IPS-15b (cell line): Measurements from ENCODE around the gene LLCFC1.

Experiments
- H3K27me3 ChIP-seq: one replicate; pipeline ENCODE4 v1.6.1; 2013; ENCODE audit warnings: low read length; ENCODE audit not compliant: control insufficient read depth, insufficient read depth
- H3K36me3 ChIP-seq: one replicate; pipeline ENCODE4 v1.6.1; 2013; ENCODE audit warnings: low read length; ENCODE audit not compliant: control insufficient read depth, insufficient read depth
- H3K4me1 ChIP-seq: one replicate; pipeline ENCODE4 v1.6.1; 2013; ENCODE audit warnings: mild to moderate bottlenecking, low read length; ENCODE audit not compliant: control insufficient read depth, insufficient read depth
- H3K4me3 ChIP-seq: one replicate; pipeline ENCODE4 v1.5.1; 2013; ENCODE audit warnings: low read depth, low read length
- H3K9ac ChIP-seq: one replicate; pipeline ENCODE4 v1.6.1; 2013; ENCODE audit warnings: low read depth, mild to moderate bottlenecking, low read length
- H3K9me3 ChIP-seq: one replicate; pipeline ENCODE4 v1.6.1; 2013; ENCODE audit warnings: mild to moderate bottlenecking, low read length; ENCODE audit not compliant: control insufficient read depth, insufficient read depth

LLCFC1 gene

DNA sequence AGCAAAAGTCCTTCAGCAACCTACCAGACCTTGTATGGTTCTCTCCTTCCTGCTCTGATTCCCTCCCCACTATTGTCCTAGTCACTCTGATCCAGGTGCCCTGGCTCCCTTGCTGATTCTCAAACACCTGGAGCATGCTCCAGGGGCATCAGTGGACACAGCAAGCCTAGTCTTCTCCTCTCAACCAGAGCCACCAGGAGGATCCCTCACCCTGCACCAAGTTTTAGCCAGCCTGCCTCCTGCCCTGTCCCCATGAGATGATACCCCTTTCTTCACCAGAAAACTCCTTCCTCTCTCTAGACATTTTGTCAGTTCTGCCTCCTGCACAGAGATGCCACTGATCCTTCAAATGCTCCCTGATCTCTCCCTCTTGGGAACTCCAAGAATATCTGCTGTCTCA lies 11.0 kb downstream of the LLCFC1 start:
- Histone ChIP-seq H3K4me1 (no peaks in the 10 kb centered on the region), H3K4me3 (no peak overlapping the region), H3K9me3 (no peaks in the 10 kb centered on the region), H3K36me3 (peaks cover 9% of the 10 kb centered on the region), H3K27me3 (no peaks in the 10 kb centered on the region), H3K9ac (no peak overlapping the region)

DNA sequence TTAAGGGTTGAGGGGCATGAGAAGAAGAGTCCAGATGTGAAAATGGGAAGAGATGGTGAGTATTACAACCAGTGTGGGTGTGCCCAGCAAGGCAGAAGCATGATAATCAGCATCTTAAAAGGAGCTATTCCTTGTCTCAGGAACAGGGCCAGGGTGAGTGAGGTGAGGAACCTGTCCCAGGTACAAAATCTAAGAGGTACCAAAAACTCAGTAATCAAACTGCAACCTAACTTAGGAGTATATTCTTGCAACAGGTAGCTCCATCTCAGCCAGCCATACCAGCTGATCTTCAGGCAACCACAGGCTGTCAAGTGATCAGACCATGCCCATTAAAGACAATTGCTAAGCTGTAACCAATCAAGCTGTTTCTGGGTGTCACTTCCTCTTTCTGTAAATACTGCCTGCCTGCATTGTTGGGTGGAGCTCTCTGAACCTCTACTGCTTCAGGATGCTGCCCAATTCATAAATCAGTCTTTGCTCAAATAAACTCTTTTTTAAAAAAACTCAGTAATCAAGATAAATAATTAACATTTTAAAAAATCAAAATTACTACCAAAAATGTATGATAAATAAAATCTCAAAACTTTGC lies 15.5 kb downstream of the LLCFC1 start:
- H3K4me3 ChIP-seq = no peak overlapping the region
- no peak overlapping the region for H3K9ac ChIP-seq
- H3K36me3 ChIP-seq = peaks cover 5% of the 10 kb centered on the region
- no peaks in the 10 kb centered on the region for H3K27me3 ChIP-seq
- no peaks in the 10 kb centered on the region for H3K9me3 ChIP-seq
- H3K4me1 ChIP-seq = peaks cover 6% of the 10 kb centered on the region

DNA sequence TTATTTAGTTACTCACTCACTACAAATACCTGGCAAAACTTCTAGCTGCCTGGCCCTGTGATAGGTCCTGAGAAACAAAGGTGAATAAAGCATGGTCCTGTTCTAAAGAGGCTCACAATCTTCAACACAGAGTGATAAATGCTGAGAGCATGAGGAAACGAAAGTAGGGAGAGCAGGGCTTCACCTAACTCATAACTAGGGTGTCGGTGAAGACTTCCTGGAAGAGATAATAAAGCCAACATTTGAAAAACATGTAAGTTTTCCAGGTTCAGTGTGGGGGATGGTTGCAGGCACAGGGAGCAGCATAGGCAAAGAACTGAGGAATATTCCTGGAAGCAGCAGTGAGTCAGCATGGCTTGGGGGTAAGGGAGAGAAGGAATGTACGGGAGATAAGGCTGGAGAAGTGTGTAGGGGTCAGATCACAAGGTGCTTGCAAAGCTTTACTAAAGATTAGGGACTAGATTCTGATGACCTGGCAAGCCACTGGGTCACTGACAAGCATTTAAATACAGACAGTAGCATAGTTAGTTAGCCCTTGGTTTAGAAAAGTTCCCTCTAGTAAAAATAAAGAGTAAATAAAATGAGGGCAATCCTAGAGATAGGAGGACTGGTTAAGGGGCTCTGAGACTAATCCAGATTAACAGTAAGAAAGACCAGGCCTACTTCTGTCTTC lies 17.8 kb downstream of the LLCFC1 start:
- peaks cover 5% of the 10 kb centered on the region for H3K36me3 ChIP-seq

DNA sequence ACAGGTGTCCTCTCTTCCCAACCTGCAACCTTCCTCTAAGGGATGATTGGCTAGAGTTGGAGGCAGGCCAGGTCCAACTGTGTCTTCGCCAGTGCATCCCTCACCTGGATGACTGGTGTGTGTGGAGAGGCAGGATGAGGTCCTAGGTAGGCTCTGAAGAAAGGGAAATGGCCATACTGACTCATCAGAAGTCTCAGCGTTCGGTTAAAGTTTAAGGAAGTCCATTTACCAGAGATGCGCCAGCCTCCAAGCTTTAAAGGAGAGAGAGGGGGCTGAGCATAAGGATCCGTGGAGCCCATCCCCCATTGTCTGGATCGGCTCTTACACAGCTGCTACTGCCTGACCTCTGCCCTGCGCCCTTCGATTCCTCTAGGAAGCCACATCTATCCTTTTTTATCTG lies 18.4 kb downstream of the LLCFC1 start:
- Histone ChIP-seq H3K9ac (no peak overlapping the region), H3K4me1 (peaks cover 8% of the 10 kb centered on the region), H3K4me3 (no peak overlapping the region), H3K36me3 (peaks cover 5% of the 10 kb centered on the region), H3K27me3 (no peaks in the 10 kb centered on the region), H3K9me3 (no peaks in the 10 kb centered on the region)

More for the DNA sequence above, 17.8 kb downstream of the LLCFC1 start:
- H3K9ac ChIP-seq = no peak overlapping the region
- no peak overlapping the region for H3K4me3 ChIP-seq
- H3K9me3 ChIP-seq = no peaks in the 10 kb centered on the region
- no peaks in the 10 kb centered on the region for H3K27me3 ChIP-seq
- peaks cover 6% of the 10 kb centered on the region for H3K4me1 ChIP-seq

DNA sequence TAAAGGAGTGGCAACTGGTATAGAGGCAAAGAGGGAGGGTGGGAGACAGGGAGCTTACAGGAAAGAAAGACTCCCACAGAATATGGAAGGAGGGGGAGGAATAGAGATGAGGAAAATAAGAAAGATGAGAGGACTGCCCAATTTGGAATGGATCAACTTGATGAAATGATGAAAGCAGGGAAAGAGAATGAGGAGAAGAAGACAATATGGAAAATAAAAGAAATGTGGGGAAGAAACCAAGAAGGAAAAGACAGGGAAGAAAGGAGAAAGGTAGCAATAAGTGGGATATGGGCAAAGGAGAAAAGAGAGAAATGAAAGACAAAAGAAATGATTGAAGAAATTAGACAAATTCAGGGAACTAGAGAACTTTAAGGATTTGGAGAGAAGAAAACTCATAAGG lies 19.9 kb downstream of the LLCFC1 start:
- H3K4me3 ChIP-seq = no peak overlapping the region
- H3K27me3 ChIP-seq = no peaks in the 10 kb centered on the region
- H3K9me3 ChIP-seq = no peaks in the 10 kb centered on the region
- H3K9ac ChIP-seq = no peak overlapping the region
- H3K4me1 ChIP-seq = peaks cover 8% of the 10 kb centered on the region
- H3K36me3 ChIP-seq = no peaks in the 10 kb centered on the region

DNA sequence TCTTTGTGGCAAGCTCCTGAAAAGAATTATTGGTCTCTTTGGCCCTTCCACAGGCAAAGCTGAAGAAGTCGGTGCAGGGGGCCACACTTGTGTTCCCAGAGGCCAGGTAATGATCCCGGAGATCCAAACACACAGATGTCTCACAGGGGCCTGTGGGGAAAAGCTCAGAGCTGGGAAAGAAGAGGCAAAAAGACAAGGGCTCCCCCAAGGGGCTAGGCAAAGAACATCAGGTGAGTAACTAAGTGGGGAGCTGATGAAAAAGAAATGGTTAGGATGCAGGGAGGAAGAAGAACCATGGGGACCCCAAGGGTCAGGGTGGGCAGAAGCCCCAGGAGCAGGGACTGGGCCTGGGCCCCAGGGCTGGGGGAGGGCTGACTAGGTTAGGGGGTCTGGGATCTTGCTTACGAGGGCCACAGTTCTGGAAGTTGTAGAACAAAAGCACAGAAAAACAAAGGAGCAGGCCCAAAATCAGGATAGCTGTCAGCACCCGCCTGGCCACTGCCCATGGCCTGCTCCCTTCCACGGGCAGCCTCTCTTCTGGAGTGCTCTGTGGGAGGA lies 21.8 kb downstream of the LLCFC1 start:
- Histone ChIP-seq H3K9me3 (no peaks in the 10 kb centered on the region), H3K27me3 (no peaks in the 10 kb centered on the region), H3K4me3 (no peak overlapping the region), H3K9ac (no peak overlapping the region), H3K4me1 (peaks cover 8% of the 10 kb centered on the region), H3K36me3 (no peaks in the 10 kb centered on the region)

DNA sequence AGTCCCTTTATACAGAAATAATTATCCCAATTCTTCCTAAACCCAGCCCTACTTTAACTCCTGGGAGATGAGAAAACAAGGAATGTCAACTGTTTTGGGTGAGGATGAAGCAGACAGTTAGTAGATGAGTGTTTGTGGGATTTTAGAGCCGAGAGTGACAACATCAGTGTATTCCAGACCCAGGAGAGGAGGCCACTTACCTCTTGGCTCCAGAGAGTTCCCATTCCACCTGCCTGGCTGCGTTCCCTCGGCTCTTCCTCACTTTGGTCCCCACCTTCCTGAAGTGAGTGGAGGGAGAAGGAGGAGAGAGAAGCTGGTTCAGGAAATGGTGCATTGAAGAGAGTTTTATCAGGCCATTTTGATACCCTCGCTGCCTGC lies 22.3 kb downstream of the LLCFC1 start:
- no peaks in the 10 kb centered on the region for H3K36me3 ChIP-seq

DNA sequence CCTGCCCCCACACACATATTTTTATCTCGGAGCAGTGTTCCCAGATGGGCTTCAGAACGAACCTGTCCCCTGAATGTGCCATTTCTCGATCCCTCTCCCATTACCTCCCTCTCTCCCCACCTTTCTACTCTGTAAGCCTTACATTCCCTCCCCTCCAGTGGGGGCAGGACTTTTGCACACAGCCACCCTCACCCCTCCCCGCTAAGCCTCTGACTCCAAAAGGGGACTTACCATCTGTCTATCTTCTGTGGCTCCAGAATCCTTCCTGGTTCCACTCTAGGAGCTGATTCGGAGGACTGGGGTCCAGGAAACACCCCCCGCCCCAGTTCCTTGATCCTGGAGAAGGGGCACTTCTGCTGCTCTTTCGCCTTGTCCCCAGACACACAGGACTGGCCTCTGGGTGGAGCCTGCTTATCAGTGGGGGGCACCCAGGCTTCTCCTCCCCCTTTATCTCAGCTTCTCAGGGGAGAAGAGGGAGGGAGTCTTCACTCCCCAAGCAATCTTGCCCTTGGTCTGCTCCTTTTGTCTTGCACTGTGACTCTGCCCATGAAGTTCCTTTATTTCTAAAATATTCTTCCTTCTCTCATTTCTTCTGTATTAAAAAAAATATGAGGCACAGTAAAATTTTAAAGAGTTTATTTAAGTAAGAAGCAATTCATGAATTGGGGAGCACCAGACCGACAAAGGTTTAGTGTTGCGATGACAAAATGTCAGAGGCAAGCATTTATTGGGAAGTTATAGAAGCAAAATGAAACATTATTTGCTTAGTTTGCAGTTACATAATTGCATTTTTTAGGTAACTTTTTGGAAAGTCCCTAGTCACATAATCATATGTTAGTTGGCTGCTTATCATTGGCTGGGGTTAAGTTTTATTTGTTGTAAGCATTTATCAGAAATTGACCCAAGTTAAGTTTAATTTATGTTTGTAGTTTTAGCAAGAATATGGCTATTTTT lies 23.0 kb downstream of the LLCFC1 start, which contains the start of gene KEL:
Gene KEL, minus strand, starts transcription at position 391 of the 954 bp plus-strand sequence. Its CDS starts 157 bp downstream, at position 234.
- peak within 1 kb of the TSS; percentile 23 for H3K4me3 ChIP-seq
- H3K36me3 ChIP-seq = no peaks in the 10 kb centered on the region
- H3K9ac ChIP-seq = peak within 1 kb of the TSS; percentile 3
- no peaks in the 10 kb centered on the region for H3K27me3 ChIP-seq
- H3K9me3 ChIP-seq = no peaks in the 10 kb centered on the region
- H3K4me1 ChIP-seq = peaks cover 8% of the 10 kb centered on the region

More for the DNA sequence above, 22.3 kb downstream of the LLCFC1 start:
- Histone ChIP-seq H3K4me1 (peaks cover 8% of the 10 kb centered on the region), H3K9ac (no peak overlapping the region), H3K27me3 (no peaks in the 10 kb centered on the region), H3K4me3 (peak overlapping the region; percentile 23), H3K9me3 (no peaks in the 10 kb centered on the region)

DNA sequence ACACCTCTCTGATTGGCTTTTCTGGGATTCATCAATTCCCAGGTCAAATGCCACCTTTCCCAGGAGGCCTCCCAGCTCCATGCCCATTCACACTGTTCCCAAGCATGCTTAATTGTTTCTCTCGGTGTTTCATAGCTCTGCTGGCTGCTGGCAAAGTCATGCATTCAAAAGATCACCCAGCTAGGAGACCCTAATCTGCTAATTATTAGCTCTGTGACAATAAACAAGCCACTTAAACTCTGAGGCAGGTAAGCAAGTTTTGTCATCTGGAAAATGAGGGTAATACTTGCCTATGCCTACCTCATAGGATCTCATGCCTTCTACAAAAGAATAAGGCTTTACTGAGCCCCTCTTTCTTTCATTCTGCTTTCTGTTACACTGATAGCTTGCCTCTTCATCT lies 23.7 kb downstream of the LLCFC1 start:
- no peak overlapping the region for H3K9ac ChIP-seq
- no peaks in the 10 kb centered on the region for H3K9me3 ChIP-seq
- no peaks in the 10 kb centered on the region for H3K27me3 ChIP-seq
- no peak overlapping the region for H3K4me3 ChIP-seq
- H3K36me3 ChIP-seq = no peaks in the 10 kb centered on the region
- peaks cover 6% of the 10 kb centered on the region for H3K4me1 ChIP-seq

DNA sequence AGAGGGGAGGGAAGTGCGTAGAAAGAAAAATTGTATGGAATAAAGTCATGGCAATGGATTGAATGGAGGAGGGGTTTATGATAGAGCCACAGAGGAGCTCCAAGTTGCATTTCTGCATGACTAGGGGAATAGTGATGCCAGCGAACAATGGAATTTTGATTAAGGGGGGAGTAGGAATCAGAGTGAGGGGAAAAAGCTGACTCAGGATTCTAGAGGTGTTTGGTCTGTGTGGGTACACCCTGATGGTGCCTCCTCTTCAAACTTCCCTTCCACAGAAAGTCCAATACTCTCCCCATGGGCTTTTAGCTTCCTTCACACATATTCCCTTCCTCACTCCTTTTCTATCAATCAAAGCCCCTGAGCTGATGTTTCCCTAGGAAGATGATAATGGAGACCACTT lies 24.7 kb downstream of the LLCFC1 start:
- Histone ChIP-seq H3K4me1 (peaks cover 3% of the 10 kb centered on the region), H3K4me3 (no peak overlapping the region), H3K27me3 (no peaks in the 10 kb centered on the region), H3K9ac (no peak overlapping the region), H3K36me3 (no peaks in the 10 kb centered on the region), H3K9me3 (no peaks in the 10 kb centered on the region)

DNA sequence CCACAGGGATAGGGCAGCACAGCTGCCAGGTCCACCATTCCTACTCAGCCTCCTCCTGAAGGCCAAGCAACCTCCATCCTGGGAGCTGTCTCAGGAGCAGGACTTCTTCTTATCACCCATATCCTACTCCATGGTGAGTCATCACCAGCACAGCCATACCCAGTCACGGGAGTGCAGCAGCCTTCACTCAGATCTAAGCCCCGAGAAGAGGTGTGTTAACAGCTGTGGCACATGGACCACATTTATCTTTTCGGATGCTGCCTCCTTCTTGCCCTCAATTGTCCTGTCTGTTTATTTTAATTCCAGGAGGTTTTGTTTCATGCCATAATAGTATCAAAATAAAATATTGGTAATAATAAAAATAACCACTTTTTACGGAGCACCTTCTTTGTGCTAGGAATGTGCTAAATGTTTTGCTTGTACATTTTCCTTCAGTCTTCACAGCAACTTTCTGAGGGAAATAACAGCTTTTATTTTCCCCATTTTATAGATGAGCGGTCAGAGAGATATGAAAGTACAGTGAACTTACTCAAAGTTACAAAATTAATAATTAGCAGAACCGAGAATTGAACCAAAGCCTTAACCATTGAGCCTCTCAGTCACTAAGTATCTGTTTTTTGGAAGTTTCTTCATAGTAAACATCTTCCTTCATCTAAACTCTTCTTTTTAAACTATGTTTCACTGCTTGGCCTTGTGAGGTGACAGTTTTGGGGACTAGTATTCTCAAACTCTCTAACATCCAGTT lies 25.4 kb downstream of the LLCFC1 start:
- Histone ChIP-seq H3K9me3 (no peaks in the 10 kb centered on the region), H3K36me3 (no peaks in the 10 kb centered on the region), H3K9ac (no peak overlapping the region), H3K4me3 (no peak overlapping the region), H3K4me1 (peaks cover 2% of the 10 kb centered on the region), H3K27me3 (no peaks in the 10 kb centered on the region)
